Activated CD8-positive, alpha-beta memory T cell treated with anti-CD3 and anti-CD28 coated beads, Interleukin-2, amount 10 ng/mL, durations not matched to agents 7 days and 5 days (primary cell): Measurements from ENCODE around the gene MALRD1. TPM values are rescaled to one million over a fixed set of nuclear protein-coding genes. Genes with fewer than 3 reads are reported as not detected.

Source experiments
- ATAC-seq: fragments of 150-1000 bp; cut with Tn5 transposase; one replicate; pipeline ENCODE4 v1.10.0; 2021; ENCODE audit warnings: moderate library complexity
- CTCF ChIA-PET: fragments of 350-600 bp; sonication (Branson Sonifier 250); formaldehyde crosslinking; loops from one replicate; lab custom pipeline; 2021; ENCODE audit warnings: antibody characterized with exemption; lab: Charles Lee
- DNase-seq: peaks from one replicate; pipeline ENCODE4 v3.0.0-alpha.2; 2020
- H3K27ac Mint-ChIP-seq: one replicate; pipeline ENCODE4 v1.8.0; 2021; ENCODE audit warnings: mild to moderate bottlenecking, mixed read lengths
- H3K27me3 Mint-ChIP-seq: one replicate; pipeline ENCODE4 v1.8.0; 2021; ENCODE audit warnings: mixed read lengths
- H3K36me3 Mint-ChIP-seq: one replicate; pipeline ENCODE4 v1.8.0; 2021; ENCODE audit warnings: mild to moderate bottlenecking, mixed read lengths
- H3K4me1 Mint-ChIP-seq: one replicate; pipeline ENCODE4 v1.8.0; 2021; ENCODE audit warnings: mixed read lengths
- H3K4me3 Mint-ChIP-seq: one replicate; pipeline ENCODE4 v1.8.0; 2021; ENCODE audit warnings: mild to moderate bottlenecking, moderate library complexity, mixed read lengths
- H3K9me3 Mint-ChIP-seq: one replicate; pipeline ENCODE4 v1.8.0; 2022; ENCODE audit warnings: low read depth, mixed read lengths
- total RNA-seq, 2 experiments: library from RNA; stranded (reverse); gene quantifications; one replicate each; pipeline ENCODE4 v1.2.3, GENCODE V29; 2021

Gene MALRD1
- total RNA-seq, 2 experiments from 2014 or later = not detected

DNA sequence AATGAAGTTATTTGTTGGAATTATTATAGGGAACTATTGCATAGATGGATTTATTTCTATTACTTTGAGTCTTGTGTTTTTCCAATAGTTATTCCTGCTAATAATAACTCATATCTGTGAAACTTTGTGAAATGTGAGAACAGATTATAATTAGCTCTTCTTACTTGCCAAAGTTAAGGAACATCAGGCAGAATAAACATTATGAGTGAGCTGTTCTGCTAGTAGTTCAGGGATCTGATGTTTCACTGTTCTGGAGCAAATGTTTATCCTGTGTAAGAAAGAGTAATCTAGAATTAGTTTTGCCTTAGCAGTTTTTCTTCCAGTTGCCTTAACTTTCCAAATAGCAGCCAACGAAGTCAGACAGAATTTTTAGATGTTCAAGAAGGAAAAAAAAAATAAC lies 522.4 kb downstream of the MALRD1 start:
- H3K27ac Mint-ChIP-seq = no peak overlapping the region
- peaks cover 4% of the 10 kb centered on the region for H3K9me3 Mint-ChIP-seq
- H3K36me3 Mint-ChIP-seq = no peaks in the 10 kb centered on the region
- DNase-seq (no peak), ATAC-seq (no peak)
- CTCF ChIA-PET = no interaction called here
- no peaks in the 10 kb centered on the region for H3K27me3 Mint-ChIP-seq
- no peaks in the 10 kb centered on the region for H3K4me1 Mint-ChIP-seq
- no peak overlapping the region for H3K4me3 Mint-ChIP-seq

DNA sequence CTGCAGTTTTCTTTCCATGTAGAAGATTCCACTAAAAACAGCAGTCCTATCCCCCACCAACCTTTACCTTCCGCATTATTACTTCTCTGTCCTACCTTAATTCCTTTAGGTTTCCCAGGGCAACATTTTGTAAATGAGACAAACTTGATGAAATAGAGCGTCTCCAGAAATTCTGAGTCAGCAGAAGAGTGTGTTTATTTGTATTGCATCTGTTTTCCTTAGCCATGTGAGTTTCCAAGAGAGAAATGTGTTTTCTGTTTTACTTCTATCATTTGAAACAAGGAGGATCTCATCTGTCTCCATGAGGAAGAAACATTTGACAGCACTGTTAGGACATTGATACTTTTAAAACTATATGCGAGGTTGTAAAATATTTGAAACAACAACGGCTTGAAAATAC lies 523.5 kb downstream of the MALRD1 start:
- Mint-ChIP-seq H3K27ac (no peak overlapping the region), H3K36me3 (no peaks in the 10 kb centered on the region), H3K4me3 (no peak overlapping the region), H3K27me3 (no peaks in the 10 kb centered on the region), H3K9me3 (peaks cover 6% of the 10 kb centered on the region), H3K4me1 (no peaks in the 10 kb centered on the region)
- CTCF ChIA-PET = no interaction called here
- DNase-seq (no peak), ATAC-seq (no peak)

DNA sequence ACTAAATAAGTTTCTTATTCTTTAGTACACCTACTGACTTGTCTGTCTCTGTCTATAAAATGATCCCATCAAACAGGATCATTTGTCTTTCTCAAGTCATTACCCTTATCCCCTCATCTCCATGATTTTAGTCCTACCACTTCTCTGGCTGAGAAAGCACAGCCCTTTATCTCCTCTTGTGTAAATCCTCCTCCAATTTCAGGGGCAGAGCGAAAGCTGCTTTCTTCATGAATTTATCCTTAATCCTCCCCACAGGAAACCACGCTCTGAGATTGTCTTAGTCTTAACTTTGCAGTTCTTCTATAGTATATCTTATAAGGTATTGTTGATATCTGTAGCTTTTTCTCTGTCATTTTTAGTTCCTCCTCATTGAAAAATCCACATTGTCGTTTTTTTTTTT lies 528.0 kb downstream of the MALRD1 start:
- no peaks in the 10 kb centered on the region for H3K4me1 Mint-ChIP-seq
- H3K36me3 Mint-ChIP-seq = no peaks in the 10 kb centered on the region
- H3K27ac Mint-ChIP-seq = no peak overlapping the region
- DNase-seq (no peak), ATAC-seq (no peak)
- no peak overlapping the region for H3K4me3 Mint-ChIP-seq
- no peaks in the 10 kb centered on the region for H3K27me3 Mint-ChIP-seq
- CTCF ChIA-PET = no interaction called here
- peaks cover 15% of the 10 kb centered on the region for H3K9me3 Mint-ChIP-seq

DNA sequence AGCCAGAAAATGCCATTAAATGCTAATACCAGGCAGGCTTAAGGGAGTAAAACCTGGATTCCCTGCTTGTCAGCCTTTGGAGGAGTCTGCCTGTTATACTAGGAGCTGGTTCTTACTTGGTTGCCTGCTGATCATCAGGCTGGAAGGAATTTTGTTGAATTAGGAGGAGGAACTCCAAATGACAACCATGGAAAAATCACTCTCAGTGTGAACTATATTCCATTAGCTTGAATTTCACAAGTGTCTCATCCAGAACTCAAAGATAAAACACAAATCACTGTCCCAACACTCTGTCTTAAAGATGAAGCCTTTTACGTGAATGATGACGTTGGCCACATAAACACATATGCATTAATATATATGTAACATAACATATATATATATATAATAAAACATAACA lies 528.8 kb downstream of the MALRD1 start:
- Mint-ChIP-seq H3K4me3 (no peak overlapping the region), H3K27ac (no peak overlapping the region), H3K36me3 (no peaks in the 10 kb centered on the region), H3K9me3 (peaks cover 15% of the 10 kb centered on the region), H3K4me1 (no peaks in the 10 kb centered on the region), H3K27me3 (no peaks in the 10 kb centered on the region)
- CTCF ChIA-PET = no interaction called here
- ATAC-seq (no peak), DNase-seq (no peak)

DNA sequence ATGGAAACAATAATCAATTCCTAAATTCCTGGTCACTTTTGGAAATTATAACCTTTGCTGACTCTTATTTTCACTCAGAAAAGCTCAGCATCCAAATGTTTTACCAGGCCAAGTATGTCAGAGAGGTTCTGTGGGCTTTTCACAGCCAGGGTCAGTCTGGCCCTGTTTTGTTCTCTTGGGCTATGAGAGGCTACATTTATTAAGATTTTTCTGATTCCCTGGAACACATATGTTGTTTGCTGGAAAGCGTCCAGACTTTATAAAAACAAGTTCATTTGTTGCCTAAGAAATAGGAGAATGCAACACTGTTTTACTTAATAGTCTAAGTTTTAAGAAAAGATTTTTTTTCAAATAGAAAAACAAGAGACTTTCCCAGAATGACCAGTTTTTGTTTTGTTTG lies 529.2 kb downstream of the MALRD1 start:
- Mint-ChIP-seq H3K4me3 (no peak overlapping the region), H3K9me3 (peaks cover 15% of the 10 kb centered on the region), H3K27ac (no peak overlapping the region), H3K4me1 (no peaks in the 10 kb centered on the region), H3K27me3 (no peaks in the 10 kb centered on the region), H3K36me3 (no peaks in the 10 kb centered on the region)
- ATAC-seq (no peak), DNase-seq (no peak)
- CTCF ChIA-PET = no interaction called here

- ATAC-seq (no peak), DNase-seq (no peak)
- no peak overlapping the region for H3K27ac Mint-ChIP-seq
- H3K9me3 Mint-ChIP-seq = peaks cover 15% of the 10 kb centered on the region
- H3K27me3 Mint-ChIP-seq = no peaks in the 10 kb centered on the region
- H3K4me3 Mint-ChIP-seq = no peak overlapping the region
- H3K36me3 Mint-ChIP-seq = no peaks in the 10 kb centered on the region
- CTCF ChIA-PET = no interaction called here
- H3K4me1 Mint-ChIP-seq = no peaks in the 10 kb centered on the region
These were observed 530.0 kb downstream of the MALRD1 start for GRCh38 chr10:19578571-19578970.

GRCh38 chr10:19579761-19580545 lies 531.4 kb downstream of the MALRD1 start:
- Mint-ChIP-seq H3K36me3 (no peaks in the 10 kb centered on the region), H3K4me3 (no peak overlapping the region), H3K27me3 (no peaks in the 10 kb centered on the region), H3K27ac (no peak overlapping the region), H3K9me3 (peaks cover 13% of the 10 kb centered on the region), H3K4me1 (no peaks in the 10 kb centered on the region)
- ATAC-seq = no peak
- no peak for DNase-seq
- CTCF ChIA-PET = no interaction called here

DNA sequence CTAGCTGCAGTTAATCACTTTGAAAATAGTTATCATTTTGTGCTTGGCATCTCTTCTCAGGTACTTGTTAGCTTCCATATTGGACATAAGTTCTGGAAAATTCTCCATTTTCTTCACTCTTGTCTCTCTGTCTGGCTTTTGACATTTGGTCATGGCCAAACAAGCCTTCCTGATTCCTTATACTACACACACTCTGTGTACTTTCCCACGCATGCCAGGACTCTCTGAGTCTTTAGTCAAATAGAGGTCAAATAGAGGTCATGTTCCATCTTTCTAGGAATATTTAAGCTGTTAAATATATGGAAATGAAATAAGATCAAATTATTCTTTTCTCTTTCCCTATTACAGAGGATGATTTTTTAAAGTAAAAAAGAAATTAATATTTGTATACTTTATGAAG lies 532.1 kb downstream of the MALRD1 start:
- Mint-ChIP-seq H3K27ac (no peak overlapping the region), H3K36me3 (no peaks in the 10 kb centered on the region), H3K9me3 (peaks cover 13% of the 10 kb centered on the region), H3K4me3 (no peak overlapping the region), H3K27me3 (no peaks in the 10 kb centered on the region), H3K4me1 (no peaks in the 10 kb centered on the region)
- DNase-seq (no peak), ATAC-seq (no peak)
- CTCF ChIA-PET = no interaction called here

DNA sequence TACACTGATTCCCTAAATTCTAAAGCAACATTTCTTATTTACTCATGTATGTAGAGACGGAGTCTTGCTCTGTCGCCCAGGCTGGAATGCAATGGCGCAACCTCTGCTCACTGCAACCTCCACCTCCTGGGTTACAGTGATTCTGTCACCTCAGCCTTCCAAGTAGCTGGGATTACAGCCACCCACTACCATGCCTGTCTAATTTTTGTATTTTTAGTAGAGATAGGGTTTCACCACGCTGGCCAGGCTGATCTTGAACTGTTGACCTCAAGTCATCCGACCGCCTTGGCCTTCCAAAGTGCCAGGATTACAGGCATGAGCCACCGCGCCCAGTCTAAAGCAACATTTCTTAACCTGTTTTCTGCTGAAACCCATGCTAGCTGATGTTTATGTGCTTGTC lies 540.0 kb downstream of the MALRD1 start:
- DNase-seq (no peak), ATAC-seq (no peak)
- CTCF ChIA-PET = no interaction called here
- Mint-ChIP-seq H3K9me3 (peaks cover 15% of the 10 kb centered on the region), H3K36me3 (no peaks in the 10 kb centered on the region), H3K27me3 (no peaks in the 10 kb centered on the region), H3K4me3 (no peak overlapping the region), H3K4me1 (no peaks in the 10 kb centered on the region), H3K27ac (no peak overlapping the region)

- Mint-ChIP-seq H3K9me3 (peaks cover 11% of the 10 kb centered on the region), H3K36me3 (no peaks in the 10 kb centered on the region), H3K27me3 (no peaks in the 10 kb centered on the region), H3K4me3 (no peak overlapping the region), H3K4me1 (no peaks in the 10 kb centered on the region), H3K27ac (no peak overlapping the region)
- ATAC-seq (no peak), DNase-seq (no peak)
- CTCF ChIA-PET = no interaction called here
These were observed 543.7 kb downstream of the MALRD1 start for GRCh38 chr10:19592276-19592675.

DNA sequence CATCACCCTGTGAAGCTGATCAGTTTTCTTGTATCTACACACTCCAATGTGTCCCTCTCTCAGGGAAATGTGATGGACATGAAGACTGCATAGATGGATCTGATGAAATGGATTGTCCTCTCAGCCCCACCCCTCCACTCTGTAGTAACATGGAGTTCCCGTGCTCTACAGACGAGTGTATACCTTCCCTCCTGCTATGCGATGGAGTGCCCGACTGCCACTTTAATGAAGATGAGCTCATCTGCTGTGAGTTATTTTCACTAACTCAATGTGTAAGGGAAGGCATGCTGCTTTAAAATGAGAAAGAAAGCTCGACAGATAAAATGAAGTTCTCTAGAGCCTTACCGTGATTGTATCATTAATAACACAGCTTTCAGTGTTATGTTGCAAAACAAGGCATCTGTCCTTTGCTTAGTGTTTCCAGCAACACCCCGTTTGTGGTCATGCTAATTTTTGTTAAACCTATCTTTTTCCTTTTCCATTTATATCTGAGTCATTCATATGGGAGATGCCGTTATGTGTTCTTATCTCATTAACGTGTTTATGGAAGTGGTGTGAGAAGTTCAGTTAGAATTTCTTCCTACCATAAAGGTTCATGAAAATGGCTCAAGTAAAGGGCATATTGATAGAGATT lies 546.7 kb downstream of the MALRD1 start:
- DNase-seq = no peak
- H3K4me3 Mint-ChIP-seq = no peak overlapping the region
- no peaks in the 10 kb centered on the region for H3K36me3 Mint-ChIP-seq
- H3K27ac Mint-ChIP-seq = no peak overlapping the region
- H3K9me3 Mint-ChIP-seq = peaks cover 7% of the 10 kb centered on the region
- no peaks in the 10 kb centered on the region for H3K27me3 Mint-ChIP-seq
- no peak for ATAC-seq
- no peaks in the 10 kb centered on the region for H3K4me1 Mint-ChIP-seq
- CTCF ChIA-PET = no interaction called here

GRCh38 chr10:19605806-19606205 lies 557.2 kb downstream of the MALRD1 start:
- H3K27ac Mint-ChIP-seq = no peak overlapping the region
- no peaks in the 10 kb centered on the region for H3K36me3 Mint-ChIP-seq
- H3K4me1 Mint-ChIP-seq = no peaks in the 10 kb centered on the region
- DNase-seq = no peak
- H3K4me3 Mint-ChIP-seq = no peak overlapping the region
- CTCF ChIA-PET = no interaction called here
- no peak for ATAC-seq
- H3K27me3 Mint-ChIP-seq = no peaks in the 10 kb centered on the region
- peaks cover 3% of the 10 kb centered on the region for H3K9me3 Mint-ChIP-seq

- Mint-ChIP-seq H3K4me1 (no peaks in the 10 kb centered on the region), H3K36me3 (no peaks in the 10 kb centered on the region), H3K9me3 (peaks cover 3% of the 10 kb centered on the region), H3K27ac (no peak overlapping the region), H3K4me3 (no peak overlapping the region), H3K27me3 (no peaks in the 10 kb centered on the region)
- CTCF ChIA-PET = no interaction called here
- no peak for DNase-seq
- no peak for ATAC-seq
These were observed 558.4 kb downstream of the MALRD1 start for GRCh38 chr10:19606968-19607367.

- Mint-ChIP-seq H3K9me3 (no peaks in the 10 kb centered on the region), H3K27me3 (no peaks in the 10 kb centered on the region), H3K4me3 (no peak overlapping the region), H3K4me1 (no peaks in the 10 kb centered on the region), H3K27ac (no peak overlapping the region), H3K36me3 (no peaks in the 10 kb centered on the region)
- DNase-seq = no peak
- ATAC-seq = no peak
- CTCF ChIA-PET = no interaction called here
These were observed 563.2 kb downstream of the MALRD1 start for GRCh38 chr10:19611775-19612174.
